ENCODE results near the gene REEP6.

GRCh38 chr19:1524972-1525325 is 34.0 kb downstream of the REEP6 start:
- no peak for TF ChIP-seq CTCF (IDR thresholded peaks at IDR 0.05)
- TF ChIP-seq POLR2A (IDR thresholded peaks at IDR 0.05) = no peak

Data from thyroid gland (tissue), 4 donors.